ENCODE results near the gene CMYA5.
A peak's percentile ranks its signal among the peaks of the same experiment; 100 is the strongest.
"Not testable (repeated sequence)": the region's sequence is repeated elsewhere in the genome, so short reads cannot be mapped to it uniquely, and the experiment has no call there.

CMYA5 gene
- total RNA-seq = 0.25 to 1.1 (median 0.96) reads per million in 3 experiments

- DNase-seq = no peak
Measured at GRCh38 chr5:79689541-79690466, at the start of gene CMYA5. Gene CMYA5 (plus strand): TSS chr5:79689836. CDS start chr5:79689908, 72 bp downstream.

GRCh38 chr5:79640571-79641055, 49.0 kb upstream of the CMYA5 start:
- no peak for DNase-seq

DNA sequence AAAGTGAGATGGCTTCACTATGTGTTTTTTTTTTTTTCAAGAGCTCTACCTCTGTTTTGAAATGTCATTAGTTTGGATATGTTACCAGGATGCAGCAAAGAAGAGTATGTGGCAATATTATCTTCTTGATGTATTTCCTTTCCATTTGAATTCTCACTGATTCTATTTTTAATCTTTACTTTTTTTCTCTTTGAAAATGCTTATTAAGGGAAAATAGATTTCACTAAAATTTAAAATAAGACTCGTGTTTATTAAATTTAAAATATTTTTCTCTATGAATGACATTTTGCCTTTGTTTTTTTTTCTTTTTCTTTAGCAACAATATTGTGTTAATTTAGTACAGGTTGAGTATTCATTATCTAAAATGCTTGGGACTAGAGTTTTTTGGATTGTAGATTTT, 48.2 kb upstream of the CMYA5 start:
- DNase-seq = no peak

- DNase-seq = no peak
Measured at GRCh38 chr5:79642210-79642609, 47.4 kb upstream of the CMYA5 start.

DNA sequence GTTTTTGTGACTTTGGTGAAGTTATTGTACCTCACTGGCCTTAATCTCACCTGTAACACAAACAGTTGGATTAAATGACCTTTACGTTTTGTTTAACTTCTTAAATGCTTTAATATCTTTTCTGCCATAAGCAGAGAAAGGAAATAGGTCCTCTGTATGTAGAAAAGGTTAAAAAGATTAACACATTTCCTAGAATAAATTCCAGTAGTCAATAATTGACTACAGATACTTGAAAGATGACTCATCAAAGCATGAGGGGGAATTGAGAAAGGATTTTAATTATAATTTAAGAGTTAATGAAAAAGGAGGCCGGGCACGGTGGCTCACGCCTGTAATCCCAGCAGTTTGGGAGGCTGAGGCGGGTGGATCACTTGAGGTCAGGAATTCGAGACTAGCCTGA, 35.8 kb upstream of the CMYA5 start:
- no peak for DNase-seq

- DNase-seq = no peak
Measured at GRCh38 chr5:79663212-79663611, 26.4 kb upstream of the CMYA5 start.

DNA sequence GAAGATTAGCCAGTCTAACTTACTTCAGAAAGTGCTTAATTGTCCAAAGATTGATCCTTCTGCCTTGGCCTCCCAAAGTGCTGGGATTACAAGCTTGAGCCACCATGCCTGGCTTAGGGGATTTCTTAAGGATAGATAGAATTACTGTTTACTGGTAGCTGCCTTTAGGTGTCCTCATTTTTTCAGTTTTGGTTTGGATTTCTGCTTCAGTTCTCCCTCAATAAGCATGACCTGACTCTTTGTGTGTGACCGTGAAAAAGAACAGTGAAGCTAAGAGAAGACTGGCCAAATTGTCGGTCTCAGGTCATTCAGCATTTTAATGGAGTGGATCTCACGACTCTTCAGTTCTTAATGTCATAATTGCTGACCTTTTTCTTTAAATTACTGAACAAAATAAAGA, 22.9 kb upstream of the CMYA5 start:
- no peak for DNase-seq

GRCh38 chr5:79672392-79672791, 17.2 kb upstream of the CMYA5 start:
- DNase-seq = no peak

- DNase-seq = not testable (repeated sequence)
Measured at GRCh38 chr5:79676354-79676753, 13.3 kb upstream of the CMYA5 start.

- not testable (repeated sequence) for DNase-seq
Measured at GRCh38 chr5:79682102-79682501, 7.5 kb upstream of the CMYA5 start.

DNA sequence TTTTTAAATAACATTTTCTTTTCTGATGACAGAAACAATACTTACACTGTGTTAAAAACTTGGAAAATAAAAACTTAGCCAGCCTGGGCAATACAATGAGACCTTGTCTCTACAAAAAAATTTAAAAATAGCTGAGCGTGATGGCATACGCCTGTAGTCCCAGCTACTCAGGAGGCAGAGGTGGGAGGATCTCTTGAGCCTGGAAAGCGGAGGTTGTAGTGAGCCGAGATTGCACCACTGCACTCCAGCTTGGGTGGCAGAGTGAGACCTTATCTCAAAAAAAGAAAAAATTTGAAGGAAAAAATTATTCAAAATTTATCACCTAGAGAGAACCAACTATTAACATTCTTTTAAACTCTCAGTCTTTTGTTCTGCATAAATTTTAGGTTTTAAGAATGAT, 4.9 kb upstream of the CMYA5 start:
- DNase-seq = no peak

- no peak for DNase-seq
Measured at GRCh38 chr5:79685627-79686026, 4.0 kb upstream of the CMYA5 start.

GRCh38 chr5:79686799-79687198, 2.8 kb upstream of the CMYA5 start:
- no peak for DNase-seq

DNA sequence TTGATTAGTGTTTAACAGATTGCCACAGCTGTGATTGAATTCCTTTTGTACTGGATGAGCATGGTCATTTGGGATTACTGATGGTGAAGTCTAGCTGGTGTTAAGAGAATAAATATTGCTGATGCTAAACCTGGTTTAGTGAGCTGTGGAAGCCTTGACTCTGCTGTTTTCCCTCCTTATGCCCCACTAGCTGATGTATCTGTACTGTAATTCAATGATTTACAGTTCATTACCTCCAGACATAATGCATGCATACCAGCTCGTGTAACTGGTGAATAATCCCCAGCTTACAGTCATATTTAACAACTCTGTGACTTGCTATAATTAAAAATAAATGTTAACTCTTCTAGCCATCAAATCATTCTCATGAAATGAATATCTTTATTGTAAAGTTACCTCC, 1.7 kb upstream of the CMYA5 start:
- no peak for DNase-seq

- no peak for DNase-seq
Measured at GRCh38 chr5:79691007-79691406, 1.4 kb downstream of the CMYA5 start.

- DNase-seq = no peak
Measured at GRCh38 chr5:79692596-79692995, 3.0 kb downstream of the CMYA5 start.

DNA sequence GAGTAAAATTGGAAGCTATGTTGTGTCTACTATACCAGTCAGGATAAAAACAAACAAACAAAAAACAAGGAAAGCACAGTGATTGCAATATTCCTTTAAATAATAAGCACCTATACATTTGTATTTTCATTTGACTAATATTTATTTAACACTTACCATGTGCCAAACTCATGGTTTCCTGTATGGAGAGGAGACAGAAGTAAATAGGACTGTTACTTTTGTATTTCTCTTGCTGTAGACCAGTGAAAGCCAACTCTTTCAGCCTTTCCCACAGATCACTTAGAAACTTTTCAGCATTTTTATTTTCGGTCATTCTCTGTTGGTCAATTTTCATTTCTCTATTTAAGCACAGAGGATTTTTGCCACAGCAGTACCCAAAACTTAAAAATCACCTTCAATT, 4.5 kb downstream of the CMYA5 start:
- no peak for DNase-seq

GRCh38 chr5:79694652-79695051, 5.0 kb downstream of the CMYA5 start:
- DNase-seq = no peak

DNA sequence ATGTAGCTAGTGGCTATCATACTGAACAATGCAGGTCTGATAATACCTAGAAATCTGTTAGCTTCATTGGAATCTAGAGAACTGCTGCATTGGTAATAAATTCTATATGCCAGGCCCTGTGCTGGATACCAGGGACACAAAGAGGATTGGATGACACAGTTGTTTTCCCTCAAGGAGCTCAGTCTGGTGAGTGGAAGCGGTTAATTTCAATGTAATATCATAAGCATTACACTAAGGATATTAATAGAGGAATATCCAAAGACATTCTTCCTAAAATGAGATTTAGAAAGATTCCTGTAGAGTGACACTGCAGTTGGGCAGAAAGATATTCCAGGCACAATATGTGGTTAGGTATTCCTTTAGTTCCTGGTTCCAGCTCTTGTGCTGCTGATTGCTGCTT, 5.9 kb downstream of the CMYA5 start:
- DNase-seq = no peak

- DNase-seq = no peak
Measured at GRCh38 chr5:79697222-79698170, 7.9 kb downstream of the CMYA5 start.

- DNase-seq = no peak
Measured at GRCh38 chr5:79699763-79700400, 10.2 kb downstream of the CMYA5 start.

DNA sequence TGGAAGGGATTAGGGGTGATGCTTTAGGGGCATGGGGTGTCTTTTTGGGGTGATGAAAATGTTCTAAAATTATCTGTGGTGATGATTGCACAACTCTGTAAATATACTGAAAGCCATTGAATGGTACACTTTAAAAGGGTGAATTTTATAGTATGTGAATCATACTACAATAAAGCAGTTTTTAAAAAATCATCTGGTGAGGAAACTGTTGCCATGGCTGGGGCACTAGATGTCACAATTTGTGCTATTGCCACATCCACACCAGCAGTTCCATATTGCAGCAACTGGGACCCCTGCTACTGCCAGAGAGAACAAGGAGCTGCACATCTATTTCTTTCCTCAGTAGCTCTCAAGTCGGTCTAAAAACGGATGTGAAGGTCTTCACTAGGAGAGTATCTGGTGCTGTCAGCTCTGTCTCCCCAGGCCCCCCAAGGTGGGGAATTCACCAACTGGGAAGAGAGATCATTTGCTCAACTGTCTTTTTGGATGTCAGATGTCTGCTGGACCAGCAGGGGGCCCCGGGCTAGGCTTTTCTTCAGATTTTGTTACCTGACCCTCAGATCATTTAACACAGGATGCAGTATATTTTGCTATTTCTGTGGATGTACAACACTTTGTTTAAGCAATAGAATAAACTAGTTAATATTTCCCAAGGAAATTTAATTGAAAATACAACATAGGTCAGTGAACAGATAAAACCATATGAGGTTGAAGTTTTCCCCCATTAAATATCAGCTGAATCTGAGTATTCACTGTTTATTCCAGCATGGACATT, 13.2 kb downstream of the CMYA5 start:
- peak; percentile 20 for DNase-seq
